Type B pancreatic cell (in vitro differentiated cells): ENCODE data around the gene SPTB. TPM values are rescaled to one million over a fixed set of nuclear protein-coding genes. Genes with fewer than 3 reads are reported as not detected.

Experiments used
- DNase-seq: peaks from one replicate; pipeline ENCODE4 v3.0.0; 2021; ENCODE audit warnings: mixed read lengths; ENCODE audit not compliant: unreplicated experiment; ENCODE audit errors: extremely low spot score
- H3K27ac Mint-ChIP-seq: 2 replicates; pipeline ENCODE4 v1.8.0; 2021; ENCODE audit warnings: mild to moderate bottlenecking, mixed read lengths
- H3K27me3 Mint-ChIP-seq: 2 replicates; pipeline ENCODE4 v1.8.0; 2021; ENCODE audit warnings: mixed read lengths
- H3K36me3 Mint-ChIP-seq: 2 replicates; pipeline ENCODE4 v1.8.0; 2021; ENCODE audit warnings: mixed read lengths
- H3K4me1 Mint-ChIP-seq: one replicate; pipeline ENCODE4 v1.8.0; 2021; ENCODE audit warnings: mixed read lengths; ENCODE audit not compliant: unreplicated experiment
- H3K4me3 Mint-ChIP-seq: 2 replicates; pipeline ENCODE4 v1.8.0; 2021; ENCODE audit warnings: mild to moderate bottlenecking, mixed read lengths
- H3K9me3 Mint-ChIP-seq: 2 replicates; pipeline ENCODE4 v1.8.0; 2021; ENCODE audit warnings: mixed read lengths
- CTCF ChIP-seq: fragments of 200-600 bp; sonication (generic); conservative IDR thresholded peaks from 2 replicates; pipeline ENCODE4 v1.5.0; 2021; ENCODE audit warnings: antibody characterized with exemption, mild to moderate bottlenecking
- total RNA-seq: library from RNA; stranded (reverse); gene quantifications from 2 replicates; pipeline ENCODE4 v1.2.1, GENCODE V29; 2021; ENCODE audit warnings: low replicate concordance

Gene SPTB
- total RNA-seq, 1 donor from 2014 or later = 3.8 TPM

- Mint-ChIP-seq H3K4me3 (no peak overlapping the region), H3K36me3 (no peaks in the 10 kb centered on the region), H3K27me3 (peaks cover 27% of the 10 kb centered on the region), H3K27ac (no peak overlapping the region), H3K9me3 (no peaks in the 10 kb centered on the region), H3K4me1 (no peaks in the 10 kb centered on the region)
- no peak for TF ChIP-seq CTCF
- DNase-seq = no peak
Measured at GRCh38 chr14:64899958-64900357, 20.3 kb upstream of the SPTB start.

- Mint-ChIP-seq H3K36me3 (no peaks in the 10 kb centered on the region), H3K9me3 (no peaks in the 10 kb centered on the region), H3K4me1 (no peaks in the 10 kb centered on the region), H3K27ac (no peak overlapping the region), H3K4me3 (no peak overlapping the region), H3K27me3 (peaks cover 25% of the 10 kb centered on the region)
- no peak for DNase-seq
- peak; percentile 79 for TF ChIP-seq CTCF
Measured at GRCh38 chr14:64891839-64892375, 12.2 kb upstream of the SPTB start.

GRCh38 chr14:64891173-64891838 is 11.6 kb upstream of the SPTB start:
- no peaks in the 10 kb centered on the region for H3K9me3 Mint-ChIP-seq
- H3K4me3 Mint-ChIP-seq = no peak overlapping the region
- no peak overlapping the region for H3K27ac Mint-ChIP-seq
- DNase-seq = no peak
- H3K36me3 Mint-ChIP-seq = no peaks in the 10 kb centered on the region
- TF ChIP-seq CTCF = no peak
- no peaks in the 10 kb centered on the region for H3K4me1 Mint-ChIP-seq
- H3K27me3 Mint-ChIP-seq = peaks cover 26% of the 10 kb centered on the region

- Mint-ChIP-seq H3K27me3 (peaks cover 44% of the 10 kb centered on the region), H3K27ac (no peak overlapping the region), H3K4me3 (no peak overlapping the region), H3K36me3 (no peaks in the 10 kb centered on the region), H3K4me1 (no peaks in the 10 kb centered on the region), H3K9me3 (no peaks in the 10 kb centered on the region)
- no peak for DNase-seq
- no peak for TF ChIP-seq CTCF
Measured at GRCh38 chr14:64889352-64889751, 9.6 kb upstream of the SPTB start.

DNA sequence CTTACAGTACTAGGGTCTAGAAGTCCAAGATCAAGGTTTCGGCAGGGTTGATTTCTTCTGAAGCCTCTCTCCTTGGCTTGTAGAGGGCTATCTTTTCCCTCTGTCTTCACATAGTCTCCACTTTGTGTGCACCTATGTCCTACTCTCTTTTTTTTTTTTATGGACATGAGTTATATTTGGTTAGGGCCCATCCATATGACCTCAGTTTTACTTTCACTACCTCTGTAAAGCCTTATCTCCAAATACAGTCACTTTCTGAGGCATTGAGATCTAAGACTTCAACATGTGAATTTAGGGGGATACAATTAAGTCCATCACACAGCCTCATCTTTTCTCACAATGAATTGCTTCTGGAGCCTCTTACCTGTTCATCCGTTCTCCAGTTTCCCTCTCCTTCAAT is 5.9 kb upstream of the SPTB start:
- Mint-ChIP-seq H3K4me1 (no peaks in the 10 kb centered on the region), H3K4me3 (no peak overlapping the region), H3K27me3 (peaks cover 70% of the 10 kb centered on the region), H3K27ac (no peak overlapping the region), H3K36me3 (no peaks in the 10 kb centered on the region), H3K9me3 (no peaks in the 10 kb centered on the region)
- no peak for DNase-seq
- no peak for TF ChIP-seq CTCF
